ENCODE data around the gene MACF1. TPM values are rescaled to one million over a fixed set of nuclear protein-coding genes. Genes with fewer than 3 reads are reported as not detected.
A peak's percentile ranks its signal among the peaks of the same experiment; 100 is the strongest.

Gene MACF1
- total RNA-seq, 1 experiment from 2014 or later: 104 TPM

- no peaks in the 10 kb centered on the region for H3K9me3 Mint-ChIP-seq (ENCODE audit: unreplicated experiment)
- TF ChIP-seq CTCF (IDR thresholded peaks at IDR 0.05; ENCODE audit: insufficient read depth in 1 of 2, low read depth in 1 of 2, low read length in 1 of 2, severe bottlenecking in 1 of 2, unreplicated experiment in 1 of 2): no peak
- no peaks in the 10 kb centered on the region for H3K4me1 Mint-ChIP-seq (ENCODE audit: low read depth, unreplicated experiment)
- intact Hi-C loops (cut with micrococcal nuclease; ENCODE audit: unreplicated experiment): loop anchor here (1.0 to 2.0 kb wide), 2 partner anchors 14 to 34 kb away; partner anchors contain the start of gene BMP8A
- H3K4me3 Mint-ChIP-seq (ENCODE audit: unreplicated experiment): no peak overlapping the region
- no peaks in the 10 kb centered on the region for H3K9me3 ChIP-seq
- DNase-seq: no peak
- H3K27ac Mint-ChIP-seq (ENCODE audit: unreplicated experiment): no peak overlapping the region
- BruUV-seq (replicated peaks): no TSS peak
- no peaks in the 10 kb centered on the region for H3K36me3 ChIP-seq (ENCODE audit: control insufficient read depth, insufficient read depth, low read length)
- H3K4me1 ChIP-seq: peaks cover 28% of the 10 kb centered on the region
- H3K4me3 ChIP-seq (ENCODE audit: low read depth, low read length): no peak overlapping the region
- H3K36me3 Mint-ChIP-seq (ENCODE audit: insufficient read depth, unreplicated experiment): no peaks in the 10 kb centered on the region
- CTCF ChIA-PET: no interaction called here
- no peaks in the 10 kb centered on the region for H3K27me3 Mint-ChIP-seq (ENCODE audit: insufficient read depth, unreplicated experiment)
- no peaks in the 10 kb centered on the region for H3K27me3 ChIP-seq (replicated peaks; ENCODE audit: control insufficient read depth, insufficient read depth, low read length)
- POLR2A ChIA-PET: no interaction called here
Observed at GRCh38 chr1:39505289-39505688, 300.8 kb downstream of the MACF1 start.

DNA sequence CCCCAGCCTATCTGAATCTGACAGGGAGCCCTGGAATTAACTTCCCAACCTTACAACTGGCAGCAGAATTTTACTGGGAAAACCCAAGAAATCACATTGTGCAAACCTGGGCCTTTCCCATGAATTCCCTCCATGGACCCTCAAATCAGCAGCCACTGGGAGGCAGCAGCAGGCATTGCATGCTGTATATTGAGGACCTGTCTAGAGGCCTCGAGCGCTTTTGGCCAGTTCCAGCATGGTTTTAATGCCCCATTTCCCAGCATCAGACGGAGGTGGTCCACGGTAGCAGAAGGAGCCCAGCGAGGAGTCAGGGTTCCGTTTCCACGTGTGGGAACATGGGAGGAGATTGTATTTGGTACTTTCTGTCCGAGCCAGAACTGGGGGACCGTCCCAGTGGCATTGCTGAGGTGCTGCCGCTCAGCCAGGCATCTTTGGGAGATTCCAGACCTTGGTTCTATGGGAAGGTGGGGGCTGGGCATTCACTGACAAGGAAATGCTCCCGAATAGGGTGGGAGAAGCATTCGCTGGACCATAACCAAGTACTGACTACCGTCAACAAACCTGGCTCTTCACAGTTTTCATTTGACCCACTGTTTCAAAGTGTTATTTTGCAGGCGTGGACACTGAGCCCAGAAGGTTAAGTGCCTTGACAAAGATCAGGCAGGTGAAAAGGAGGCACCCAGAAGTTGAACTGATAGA is 302.9 kb downstream of the MACF1 start:
- H3K4me3 Mint-ChIP-seq (ENCODE audit: unreplicated experiment): no peak overlapping the region
- no peaks in the 10 kb centered on the region for H3K27me3 ChIP-seq (replicated peaks; ENCODE audit: control insufficient read depth, insufficient read depth, low read length)
- H3K36me3 Mint-ChIP-seq (ENCODE audit: insufficient read depth, unreplicated experiment): no peaks in the 10 kb centered on the region
- peaks cover 31% of the 10 kb centered on the region for H3K4me1 ChIP-seq
- ChIA-PET POLR2A (no interaction called here), CTCF (interaction anchor here (0.7 kb wide), 1 partner anchor 38 kb away, joined by 4 read pairs; no protein-coding TSS in a partner anchor)
- no peaks in the 10 kb centered on the region for H3K9me3 Mint-ChIP-seq (ENCODE audit: unreplicated experiment)
- H3K27me3 Mint-ChIP-seq (ENCODE audit: insufficient read depth, unreplicated experiment): no peaks in the 10 kb centered on the region
- DNase-seq: peak in 1 of 2 experiments; percentile 27
- no peaks in the 10 kb centered on the region for H3K9me3 ChIP-seq
- H3K36me3 ChIP-seq (ENCODE audit: control insufficient read depth, insufficient read depth, low read length): no peaks in the 10 kb centered on the region
- TF ChIP-seq CTCF (IDR thresholded peaks at IDR 0.05; ENCODE audit: insufficient read depth in 1 of 2, low read depth in 1 of 2, low read length in 1 of 2, severe bottlenecking in 1 of 2, unreplicated experiment in 1 of 2): peak in 1 of 2 experiments; percentile 43
- intact Hi-C loops (cut with micrococcal nuclease; ENCODE audit: unreplicated experiment): no loop called here
- H3K4me3 ChIP-seq (ENCODE audit: low read depth, low read length): no peak overlapping the region
- no peak overlapping the region for H3K27ac Mint-ChIP-seq (ENCODE audit: unreplicated experiment)
- BruUV-seq (replicated peaks): no TSS peak
- no peaks in the 10 kb centered on the region for H3K4me1 Mint-ChIP-seq (ENCODE audit: low read depth, unreplicated experiment)

- no TSS peak for BruUV-seq (replicated peaks)
- ChIA-PET POLR2A (no interaction called here), CTCF (interaction anchor here (0.7 kb wide), 1 partner anchor 38 kb away, joined by 4 read pairs; no protein-coding TSS in a partner anchor)
Observed at GRCh38 chr1:39508266-39508665, 303.8 kb downstream of the MACF1 start.

More at GRCh38 chr1:39508266-39508665, 303.8 kb downstream of the MACF1 start:
- Mint-ChIP-seq H3K36me3 (ENCODE audit: insufficient read depth, unreplicated experiment) (no peaks in the 10 kb centered on the region), H3K4me1 (ENCODE audit: low read depth, unreplicated experiment) (no peaks in the 10 kb centered on the region), H3K4me3 (ENCODE audit: unreplicated experiment) (no peak overlapping the region), H3K9me3 (ENCODE audit: unreplicated experiment) (no peaks in the 10 kb centered on the region), H3K27ac (ENCODE audit: unreplicated experiment) (no peak overlapping the region), H3K27me3 (ENCODE audit: insufficient read depth, unreplicated experiment) (no peaks in the 10 kb centered on the region)
- no peaks in the 10 kb centered on the region for H3K27me3 ChIP-seq (replicated peaks; ENCODE audit: control insufficient read depth, insufficient read depth, low read length)
- H3K4me1 ChIP-seq: peaks cover 31% of the 10 kb centered on the region
- H3K9me3 ChIP-seq: no peaks in the 10 kb centered on the region
- no peak for TF ChIP-seq CTCF (IDR thresholded peaks at IDR 0.05; ENCODE audit: insufficient read depth in 1 of 2, low read depth in 1 of 2, low read length in 1 of 2, severe bottlenecking in 1 of 2, unreplicated experiment in 1 of 2)
- intact Hi-C loops (cut with micrococcal nuclease; ENCODE audit: unreplicated experiment): no loop called here
- DNase-seq: no peak
- H3K4me3 ChIP-seq (ENCODE audit: low read depth, low read length): no peak overlapping the region
- no peaks in the 10 kb centered on the region for H3K36me3 ChIP-seq (ENCODE audit: control insufficient read depth, insufficient read depth, low read length)

Measured in Caco-2 (cell line).